22Rv1 (cell line): ENCODE measurements around the gene ARHGAP10.
A peak's percentile ranks its signal among the peaks of the same experiment; 100 is the strongest.

Experiments used
- H3K27ac ChIP-seq: fragments of 450-650 bp; 2 replicates; pipeline ENCODE4 v1.5.1; 2017
- CTCF ChIP-seq: fragments of 450-650 bp; IDR thresholded peaks from 2 replicates; pipeline ENCODE4 v1.5.1; 2017; ENCODE audit warnings: mild to moderate bottlenecking
- ZFX ChIP-seq: fragments of 450-650 bp; IDR thresholded peaks from 2 replicates; pipeline ENCODE4 v1.6.1; 2017; ENCODE audit warnings: antibody characterized with exemption, borderline replicate concordance

ARHGAP10 gene

GRCh38 chr4:147933316-147933715, 201.4 kb downstream of the ARHGAP10 start:
- TF ChIP-seq ZFX (no peak), CTCF (peak; percentile 21; the same call in 1 of the 2 replicates)
- H3K27ac ChIP-seq, result no peak overlapping the region

GRCh38 chr4:147933779-147934178, 201.9 kb downstream of the ARHGAP10 start:
- no peak overlapping the region for H3K27ac ChIP-seq
- TF ChIP-seq ZFX (no peak), CTCF (no peak)

- TF ChIP-seq ZFX, result no peak
- no peak for TF ChIP-seq CTCF
These were observed 206.6 kb downstream of the ARHGAP10 start for GRCh38 chr4:147938496-147938895.

GRCh38 chr4:147940171-147940570, 208.3 kb downstream of the ARHGAP10 start:
- no peak overlapping the region for H3K27ac ChIP-seq
- TF ChIP-seq CTCF (no peak), ZFX (no peak)

More at GRCh38 chr4:147938496-147938895, 206.6 kb downstream of the ARHGAP10 start:
- no peak overlapping the region for H3K27ac ChIP-seq

- no peak for TF ChIP-seq CTCF
- no peak for TF ChIP-seq ZFX
- H3K27ac ChIP-seq, result no peak overlapping the region
These were observed 209.5 kb downstream of the ARHGAP10 start for GRCh38 chr4:147941373-147941772.

GRCh38 chr4:147942729-147943128, 210.8 kb downstream of the ARHGAP10 start:
- TF ChIP-seq CTCF, result no peak
- no peak for TF ChIP-seq ZFX
- no peak overlapping the region for H3K27ac ChIP-seq

GRCh38 chr4:147943159-147943638, 211.3 kb downstream of the ARHGAP10 start:
- H3K27ac ChIP-seq, result no peak overlapping the region
- TF ChIP-seq CTCF (no peak), ZFX (no peak)
